KOPT-K1 (cell line): ENCODE measurements around the gene LPIN1.
A peak's percentile ranks its signal among the peaks of the same experiment; 100 is the strongest.
"Not testable (repeated sequence)": the region's sequence is repeated elsewhere in the genome, so short reads cannot be mapped to it uniquely, and the experiment has no call there.

Experiments used
- H3K27ac ChIP-seq: fragments of 200-600 bp; sonication (generic); 2 replicates; pipeline ENCODE4 v1.5.1; 2016; ENCODE audit warnings: antibody characterized with exemption, mild to moderate bottlenecking, low read depth, low read length; ENCODE audit not compliant: poor library complexity, severe bottlenecking
- H3K36me3 ChIP-seq: fragments of 200-600 bp; sonication (generic); 2 replicates; pipeline ENCODE4 v1.5.1; 2017; ENCODE audit warnings: antibody characterized with exemption, mild to moderate bottlenecking, low read length, moderate library complexity; ENCODE audit not compliant: insufficient read depth
- H3K9me3 ChIP-seq: fragments of 200-600 bp; sonication (generic); 2 replicates; pipeline ENCODE4 v1.5.1; 2017; ENCODE audit warnings: antibody characterized with exemption, low read length, mild to moderate bottlenecking; ENCODE audit not compliant: insufficient read depth, poor library complexity, severe bottlenecking

Gene LPIN1

DNA sequence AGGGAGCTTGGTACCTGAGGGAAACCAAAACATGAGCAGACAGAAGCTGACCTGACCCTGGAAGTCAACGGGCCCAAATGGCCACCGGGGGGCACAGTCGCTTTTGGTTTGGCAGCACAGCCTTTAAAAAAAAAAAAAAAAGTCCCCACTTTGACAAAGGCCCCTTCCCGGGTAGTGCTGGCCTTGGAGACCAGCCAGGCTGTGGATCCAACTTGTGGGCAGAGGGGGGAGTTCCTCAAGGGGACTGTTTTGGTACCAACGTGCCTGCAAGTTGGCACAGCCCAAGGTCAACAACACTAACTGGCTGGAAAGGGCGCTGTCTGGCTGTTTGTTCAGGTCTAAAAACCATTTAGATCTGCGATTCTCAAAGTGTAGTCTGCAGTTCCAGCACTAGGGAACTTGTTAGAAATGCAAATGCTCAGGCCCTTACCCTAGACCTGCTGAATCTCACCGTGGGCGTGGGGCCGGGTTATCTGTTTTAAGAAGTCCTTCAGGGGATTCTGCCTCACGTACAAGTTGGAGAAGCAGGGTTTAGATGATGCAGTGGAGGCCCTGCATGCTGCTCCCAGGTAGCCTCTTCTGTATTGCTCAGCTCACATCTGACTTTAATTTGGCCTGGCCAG, 83.0 kb downstream of the LPIN1 start:
- peak overlapping the region; percentile 94 for H3K27ac ChIP-seq
- H3K36me3 ChIP-seq, result peaks cover 35% of the 10 kb centered on the region
- no peaks in the 10 kb centered on the region for H3K9me3 ChIP-seq

DNA sequence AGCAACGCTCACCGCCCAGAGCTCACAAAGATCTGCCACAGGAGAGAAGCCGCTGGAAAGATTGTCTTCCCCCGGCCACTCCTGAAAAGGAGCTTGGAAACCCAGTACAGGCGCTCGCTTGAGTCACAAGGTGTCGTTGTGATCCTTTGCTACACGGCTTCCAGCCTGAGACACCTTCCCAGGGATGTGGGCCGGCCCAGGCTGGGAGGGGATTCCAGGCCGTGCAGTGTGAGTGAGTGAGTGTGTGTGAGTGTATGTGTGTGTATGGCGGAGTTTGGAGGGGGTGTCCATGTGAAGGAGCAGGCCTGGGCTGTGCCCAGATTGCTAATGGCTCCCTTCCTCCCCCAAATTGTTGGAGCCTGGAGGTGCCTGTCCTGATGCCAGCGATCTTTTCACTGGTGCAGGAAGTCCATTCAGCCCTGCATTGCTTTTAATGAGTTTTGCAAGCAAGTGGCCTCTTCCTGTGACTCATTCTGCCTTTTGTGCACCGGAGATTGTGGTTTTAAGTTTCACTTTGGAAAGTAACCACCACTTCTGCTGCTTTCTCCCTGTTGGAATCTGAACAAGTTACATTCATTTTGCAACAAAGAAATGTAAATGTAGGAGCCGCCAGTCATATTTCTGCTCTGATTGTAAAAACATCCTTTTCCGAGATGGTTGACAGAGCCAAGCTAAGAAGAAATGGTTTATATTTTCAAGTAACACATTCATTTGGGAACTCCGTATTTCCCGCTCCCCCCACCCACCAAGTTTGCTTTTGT, 83.7 kb downstream of the LPIN1 start:
- Histone ChIP-seq H3K9me3 (no peaks in the 10 kb centered on the region), H3K36me3 (peaks cover 28% of the 10 kb centered on the region), H3K27ac (peak overlapping the region; percentile 94)

DNA sequence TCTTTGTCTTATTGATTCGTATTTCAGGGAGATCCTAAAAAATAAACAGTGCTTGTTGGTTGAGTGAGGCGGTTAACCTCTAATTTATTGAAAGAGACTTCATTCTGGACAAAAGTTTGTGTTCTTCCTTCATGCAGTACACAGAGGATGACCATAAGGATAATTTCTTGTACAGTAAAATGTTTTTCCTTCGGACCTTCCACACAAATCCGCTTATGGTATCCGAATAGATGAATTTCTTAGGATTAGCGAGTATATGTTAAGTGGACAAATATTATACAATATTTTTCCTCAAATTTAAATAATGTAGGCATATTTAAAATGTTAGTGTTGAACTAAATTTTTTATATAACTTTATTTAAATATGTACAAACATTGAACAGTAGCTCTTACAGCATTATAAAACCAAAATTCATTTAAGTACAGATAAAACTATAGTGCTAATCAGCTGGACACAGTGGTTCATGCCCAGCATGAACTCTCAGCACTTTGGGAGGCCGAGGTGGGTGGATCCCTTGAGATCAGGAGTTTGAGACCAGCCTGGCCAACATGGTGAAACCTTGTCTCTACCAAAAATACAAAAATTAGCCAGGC, 84.4 kb downstream of the LPIN1 start:
- peak overlapping the region; percentile 94 for H3K27ac ChIP-seq
- H3K9me3 ChIP-seq, result no peaks in the 10 kb centered on the region
- peaks cover 21% of the 10 kb centered on the region for H3K36me3 ChIP-seq

GRCh38 chr2:11831415-11831814, 85.0 kb downstream of the LPIN1 start:
- H3K9me3 ChIP-seq, result no peaks in the 10 kb centered on the region
- H3K27ac ChIP-seq, result peak overlapping the region; percentile 94
- H3K36me3 ChIP-seq, result peaks cover 15% of the 10 kb centered on the region

GRCh38 chr2:11832531-11832930, 86.1 kb downstream of the LPIN1 start:
- H3K36me3 ChIP-seq, result peaks cover 4% of the 10 kb centered on the region
- H3K27ac ChIP-seq, result no peak overlapping the region
- no peaks in the 10 kb centered on the region for H3K9me3 ChIP-seq

DNA sequence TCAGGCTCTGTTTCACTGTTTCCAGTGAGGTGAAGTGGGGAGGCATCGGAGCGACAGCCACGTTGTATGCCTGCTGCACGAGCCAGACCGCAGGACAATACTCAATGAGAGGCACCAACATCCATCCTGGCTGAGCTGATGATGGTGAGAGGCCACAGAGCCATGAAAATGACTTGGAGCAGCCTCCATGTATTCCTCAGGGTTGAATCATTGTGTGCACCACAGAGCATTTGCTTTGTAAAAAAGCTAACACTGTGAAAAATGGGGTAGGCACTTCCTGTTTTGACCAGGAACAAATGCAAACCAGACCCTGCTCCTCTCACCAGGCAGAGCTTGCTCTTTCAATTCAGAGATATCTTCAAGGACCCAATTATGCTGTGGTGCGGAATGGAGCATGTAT, 87.2 kb downstream of the LPIN1 start:
- H3K27ac ChIP-seq, result no peak overlapping the region
- H3K36me3 ChIP-seq, result no peaks in the 10 kb centered on the region
- no peaks in the 10 kb centered on the region for H3K9me3 ChIP-seq

GRCh38 chr2:11835403-11835802, 89.0 kb downstream of the LPIN1 start:
- H3K36me3 ChIP-seq, result no peaks in the 10 kb centered on the region
- no peaks in the 10 kb centered on the region for H3K9me3 ChIP-seq
- no peak overlapping the region for H3K27ac ChIP-seq

GRCh38 chr2:11836647-11837219, 90.3 kb downstream of the LPIN1 start:
- no peaks in the 10 kb centered on the region for H3K9me3 ChIP-seq
- no peak overlapping the region for H3K27ac ChIP-seq
- H3K36me3 ChIP-seq, result no peaks in the 10 kb centered on the region

DNA sequence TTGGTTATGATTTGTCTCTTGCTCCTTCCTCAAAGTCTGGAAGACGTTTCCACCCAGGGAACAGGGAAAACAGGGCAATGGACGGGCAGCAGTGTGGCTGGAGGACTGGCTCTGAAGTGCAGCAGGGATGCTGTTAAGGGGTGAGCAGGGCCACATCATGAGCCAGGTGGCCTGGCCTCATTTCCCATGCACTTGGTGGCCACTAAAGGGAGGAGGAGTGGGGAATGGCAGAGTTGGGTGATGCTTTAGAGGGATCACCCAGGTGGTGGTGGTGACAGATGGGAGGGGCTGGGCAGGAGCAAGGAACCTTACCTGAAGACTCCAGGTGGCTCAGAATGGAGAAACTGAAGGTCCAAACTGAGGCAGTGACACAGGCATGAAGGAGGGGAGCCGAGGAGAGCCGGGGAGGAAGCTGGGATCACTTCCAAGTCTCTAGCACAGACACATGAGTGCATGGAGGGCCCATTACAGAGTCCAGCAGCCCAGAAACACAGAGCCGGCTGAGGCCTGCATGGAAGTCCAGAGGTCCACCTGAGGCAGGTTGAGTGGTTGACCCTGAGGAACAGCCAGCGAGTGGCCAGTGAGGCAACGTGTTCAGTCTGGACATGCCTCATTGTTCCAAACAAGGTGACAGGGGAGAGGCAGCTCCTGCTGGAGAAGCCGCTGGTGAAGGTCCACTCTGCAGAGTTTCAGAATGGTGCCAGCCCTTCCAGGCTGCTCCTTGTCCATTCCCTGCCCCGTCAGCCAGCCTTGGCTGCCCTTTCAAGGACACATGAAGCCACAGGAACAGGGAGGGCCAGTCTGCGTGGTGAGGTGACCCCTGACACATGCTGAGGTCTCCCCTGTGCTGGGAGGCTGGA, 91.7 kb downstream of the LPIN1 start:
- Histone ChIP-seq H3K36me3 (no peaks in the 10 kb centered on the region), H3K27ac (no peak overlapping the region), H3K9me3 (no peaks in the 10 kb centered on the region)

GRCh38 chr2:11839916-11840315, 93.5 kb downstream of the LPIN1 start:
- no peaks in the 10 kb centered on the region for H3K36me3 ChIP-seq
- H3K9me3 ChIP-seq, result no peaks in the 10 kb centered on the region
- H3K27ac ChIP-seq, result no peak overlapping the region

DNA sequence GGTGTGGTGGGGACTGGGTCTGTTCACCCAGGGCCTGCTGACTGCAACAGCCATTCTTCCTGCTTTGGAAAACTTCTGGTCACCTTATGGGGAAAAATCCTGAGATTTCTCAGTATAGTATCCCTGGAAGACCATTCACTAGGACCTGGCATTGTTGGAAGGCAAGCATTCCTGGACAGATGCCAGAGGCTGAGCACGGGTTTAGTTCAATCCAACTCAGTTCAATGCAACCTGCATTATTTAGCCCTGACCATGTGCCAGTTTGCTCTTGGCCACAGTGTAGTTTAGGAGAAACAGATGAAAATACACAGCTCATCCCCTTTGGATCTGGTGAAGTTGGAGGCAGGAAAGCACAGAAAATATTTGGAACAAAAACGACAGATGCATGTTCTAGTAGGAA, 95.9 kb downstream of the LPIN1 start:
- H3K9me3 ChIP-seq, result peaks cover 2% of the 10 kb centered on the region
- no peaks in the 10 kb centered on the region for H3K36me3 ChIP-seq
- H3K27ac ChIP-seq, result no peak overlapping the region

GRCh38 chr2:11844798-11845197, 98.4 kb downstream of the LPIN1 start:
- H3K36me3 ChIP-seq, H3K27ac ChIP-seq: not testable (repeated sequence)
- peaks cover 19% of the 10 kb centered on the region for H3K9me3 ChIP-seq

GRCh38 chr2:11847935-11848334, 101.5 kb downstream of the LPIN1 start:
- H3K27ac ChIP-seq, H3K36me3 ChIP-seq: not testable (repeated sequence)
- H3K9me3 ChIP-seq, result peaks cover 19% of the 10 kb centered on the region

GRCh38 chr2:11850082-11850481, 103.7 kb downstream of the LPIN1 start:
- no peaks in the 10 kb centered on the region for H3K36me3 ChIP-seq
- H3K27ac ChIP-seq, result no peak overlapping the region
- peaks cover 19% of the 10 kb centered on the region for H3K9me3 ChIP-seq
